Tibial nerve (tissue), 4 donors: Measurements from ENCODE around the gene RENBP.

Experiments used
- EP300 ChIP-seq, 2 donors: sonication (generic); formaldehyde crosslinking; IDR thresholded peaks; one replicate each; pipeline ENCODE4 v1.6.1; 2017; ENCODE audit warnings: antibody characterized with exemption in 2 of 2, mild to moderate bottlenecking in 1 of 2
- POLR2A ChIP-seq, 2 donors: fragments of 450-650 bp; IDR thresholded peaks; one replicate each; pipeline ENCODE4 v1.6.1; 2017; ENCODE audit warnings: antibody characterized with exemption in 2 of 2, mild to moderate bottlenecking in 2 of 2, moderate library complexity in 2 of 2
- TF ChIP-seq, protein P1 (sequence below), 5 experiments: fragments of 200-600 bp in 3 of 5; fragments of 450-650 bp in 2 of 5; sonication (generic) in 3 of 5; IDR thresholded peaks; one replicate each; pipeline ENCODE4 v1.5.1; 2016 to 2019; ENCODE audit warnings: antibody characterized with exemption in 5 of 5, mild to moderate bottlenecking in 3 of 5, moderate library complexity in 2 of 5

DNA sequence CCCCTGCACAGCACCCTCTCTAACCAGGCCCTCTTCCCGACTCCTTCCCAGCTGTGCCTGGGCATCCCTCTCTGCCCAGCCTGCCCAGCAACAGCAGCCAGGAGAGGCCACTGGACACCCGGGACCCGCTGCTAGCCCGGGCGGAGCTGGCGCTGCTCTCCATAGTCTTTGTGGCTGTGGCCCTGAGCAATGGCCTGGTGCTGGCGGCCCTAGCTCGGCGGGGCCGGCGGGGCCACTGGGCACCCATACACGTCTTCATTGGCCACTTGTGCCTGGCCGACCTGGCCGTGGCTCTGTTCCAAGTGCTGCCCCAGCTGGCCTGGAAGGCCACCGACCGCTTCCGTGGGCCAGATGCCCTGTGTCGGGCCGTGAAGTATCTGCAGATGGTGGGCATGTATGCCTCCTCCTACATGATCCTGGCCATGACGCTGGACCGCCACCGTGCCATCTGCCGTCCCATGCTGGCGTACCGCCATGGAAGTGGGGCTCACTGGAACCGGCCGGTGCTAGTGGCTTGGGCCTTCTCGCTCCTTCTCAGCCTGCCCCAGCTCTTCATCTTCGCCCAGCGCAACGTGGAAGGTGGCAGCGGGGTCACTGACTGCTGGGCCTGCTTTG lies 38.9 kb downstream of the RENBP start:
- TF ChIP-seq, protein P1, sequence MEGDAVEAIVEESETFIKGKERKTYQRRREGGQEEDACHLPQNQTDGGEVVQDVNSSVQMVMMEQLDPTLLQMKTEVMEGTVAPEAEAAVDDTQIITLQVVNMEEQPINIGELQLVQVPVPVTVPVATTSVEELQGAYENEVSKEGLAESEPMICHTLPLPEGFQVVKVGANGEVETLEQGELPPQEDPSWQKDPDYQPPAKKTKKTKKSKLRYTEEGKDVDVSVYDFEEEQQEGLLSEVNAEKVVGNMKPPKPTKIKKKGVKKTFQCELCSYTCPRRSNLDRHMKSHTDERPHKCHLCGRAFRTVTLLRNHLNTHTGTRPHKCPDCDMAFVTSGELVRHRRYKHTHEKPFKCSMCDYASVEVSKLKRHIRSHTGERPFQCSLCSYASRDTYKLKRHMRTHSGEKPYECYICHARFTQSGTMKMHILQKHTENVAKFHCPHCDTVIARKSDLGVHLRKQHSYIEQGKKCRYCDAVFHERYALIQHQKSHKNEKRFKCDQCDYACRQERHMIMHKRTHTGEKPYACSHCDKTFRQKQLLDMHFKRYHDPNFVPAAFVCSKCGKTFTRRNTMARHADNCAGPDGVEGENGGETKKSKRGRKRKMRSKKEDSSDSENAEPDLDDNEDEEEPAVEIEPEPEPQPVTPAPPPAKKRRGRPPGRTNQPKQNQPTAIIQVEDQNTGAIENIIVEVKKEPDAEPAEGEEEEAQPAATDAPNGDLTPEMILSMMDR (IDR thresholded peaks at IDR 0.05), result no peak
- TF ChIP-seq POLR2A (IDR thresholded peaks at IDR 0.05), result no peak
- TF ChIP-seq EP300 (IDR thresholded peaks at IDR 0.05), result no peak
